Dermis blood vessel endothelial cell (primary cell): ENCODE results near the gene PKD1L1. TPM values are rescaled to one million over a fixed set of nuclear protein-coding genes. Genes with fewer than 3 reads are reported as not detected.
"Not testable (repeated sequence)": the region's sequence is repeated elsewhere in the genome, so short reads cannot be mapped to it uniquely, and the experiment has no call there.

Experiments
- DNase-seq: peaks from one replicate; pipeline ENCODE4 v3.0.0; 2010
- total RNA-seq: library from RNA; depleted of rRNA; stranded (reverse); fragments of >200 nt; gene quantifications from 2 replicates; pipeline ENCODE4 v1.2.3, GENCODE V29; 2014

PKD1L1 gene
- total RNA-seq, 1 donor from 2014 or later = 21.4 TPM

DNA sequence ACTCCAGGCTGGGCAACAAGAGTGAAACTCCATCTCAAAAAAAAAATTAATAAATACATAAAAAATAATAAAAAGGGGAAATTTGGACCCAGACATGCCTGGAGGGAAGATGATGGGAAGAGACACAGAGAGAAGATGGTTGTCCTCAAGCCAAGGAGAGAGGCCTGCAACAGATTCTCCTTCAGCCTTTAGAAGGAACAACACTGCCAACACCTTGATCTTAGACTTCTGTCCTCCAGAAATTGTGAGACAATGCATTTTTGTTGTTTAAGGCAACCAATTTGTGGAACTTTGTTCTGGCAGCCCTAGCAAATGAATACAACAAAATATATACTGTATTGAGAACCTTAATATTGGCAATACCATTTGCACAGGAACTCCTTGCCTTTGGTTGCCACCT is 186.1 kb downstream of the PKD1L1 start:
- no peak for DNase-seq

DNA sequence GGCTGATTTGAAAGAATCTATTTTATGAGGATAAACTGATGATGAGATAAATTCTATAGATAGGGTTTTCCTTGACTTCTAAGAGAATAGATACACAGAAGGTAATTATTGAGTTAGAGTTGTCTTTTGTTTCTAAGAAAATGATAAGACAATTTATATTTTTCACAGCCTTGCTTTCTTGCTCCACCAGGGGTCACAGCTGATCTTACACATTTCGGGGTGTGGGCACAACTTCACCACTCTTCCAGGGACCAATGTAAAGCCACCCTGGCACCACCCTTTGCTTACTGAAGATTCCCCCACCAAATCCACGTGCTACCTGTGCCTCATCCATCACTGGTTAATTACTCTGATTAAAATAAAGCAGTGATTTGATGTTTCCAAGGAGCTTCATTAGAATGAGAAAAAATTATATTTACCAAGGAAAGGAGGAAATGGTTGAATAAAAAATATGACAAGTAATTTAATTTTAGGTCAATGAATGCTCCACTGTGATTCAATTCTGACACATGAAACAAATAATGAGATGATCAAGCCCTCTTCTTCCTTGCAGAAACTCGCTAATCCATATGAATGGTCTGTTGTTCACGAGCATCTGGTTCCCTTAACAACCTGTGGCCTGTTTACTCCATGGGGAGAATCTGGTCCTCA is 189.1 kb downstream of the PKD1L1 start:
- peak; percentile 21 for DNase-seq

DNA sequence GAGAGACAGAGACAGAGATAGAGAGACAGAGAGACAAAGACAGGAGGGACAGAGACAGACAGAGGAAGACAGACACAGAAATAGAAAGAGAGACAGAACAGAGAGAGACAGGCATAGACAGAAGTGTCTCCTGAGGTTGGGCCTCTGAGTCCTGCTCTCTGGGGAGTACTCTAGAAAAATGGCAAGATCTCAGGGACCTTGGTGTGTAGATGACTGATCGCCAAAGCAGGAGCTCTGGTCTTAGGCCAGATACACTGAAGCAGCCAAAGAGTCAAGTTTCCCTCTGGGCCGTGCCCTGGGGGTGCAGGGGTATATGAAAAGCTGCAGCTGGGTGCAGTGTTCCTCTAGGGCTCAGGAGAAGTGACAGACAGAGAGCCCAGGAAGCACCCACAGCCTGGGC is 189.7 kb downstream of the PKD1L1 start:
- no peak for DNase-seq

DNA sequence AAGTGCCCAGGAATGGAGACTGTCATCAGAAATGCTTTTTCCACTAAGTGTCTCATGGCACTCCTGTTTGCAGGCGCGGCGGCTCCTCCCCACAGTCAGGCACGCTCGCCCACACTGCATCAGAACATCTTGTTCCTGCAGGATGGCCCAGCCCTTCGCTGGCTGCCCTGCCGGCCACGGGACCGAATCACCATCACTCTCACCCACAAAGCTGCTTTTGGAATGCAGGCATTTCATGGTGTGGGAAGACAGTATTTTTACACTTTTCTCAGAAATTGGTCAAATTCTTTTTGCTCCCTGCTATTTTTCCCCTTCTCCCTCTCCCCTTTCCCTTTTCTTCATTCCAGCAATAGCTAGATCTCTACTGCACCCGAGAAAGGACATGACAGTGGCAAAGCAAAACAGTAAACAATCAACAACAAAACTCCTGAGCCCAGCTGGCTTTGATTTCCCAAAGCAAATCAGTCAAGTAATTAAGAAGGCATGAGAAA is 190.3 kb downstream of the PKD1L1 start:
- DNase-seq = no peak

DNA sequence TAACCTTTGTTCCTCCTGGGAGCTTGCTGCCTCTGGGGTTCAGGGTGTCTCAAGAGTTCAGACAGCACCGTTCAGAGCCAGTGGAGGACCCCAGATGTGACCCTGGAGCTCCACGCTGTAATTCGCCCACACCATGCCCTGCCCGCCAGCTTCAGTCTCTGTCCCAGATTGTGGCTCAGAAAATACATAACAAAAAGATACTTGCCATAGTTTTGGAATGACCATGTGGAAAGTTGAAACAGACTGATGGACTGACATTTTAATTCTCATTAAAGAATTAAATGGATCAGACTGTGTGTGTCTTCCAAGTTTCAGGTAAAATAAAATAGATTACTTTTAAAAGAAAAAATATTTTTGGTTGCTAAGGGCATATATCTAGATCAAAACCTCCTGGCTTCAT is 191.6 kb downstream of the PKD1L1 start:
- no peak for DNase-seq

DNA sequence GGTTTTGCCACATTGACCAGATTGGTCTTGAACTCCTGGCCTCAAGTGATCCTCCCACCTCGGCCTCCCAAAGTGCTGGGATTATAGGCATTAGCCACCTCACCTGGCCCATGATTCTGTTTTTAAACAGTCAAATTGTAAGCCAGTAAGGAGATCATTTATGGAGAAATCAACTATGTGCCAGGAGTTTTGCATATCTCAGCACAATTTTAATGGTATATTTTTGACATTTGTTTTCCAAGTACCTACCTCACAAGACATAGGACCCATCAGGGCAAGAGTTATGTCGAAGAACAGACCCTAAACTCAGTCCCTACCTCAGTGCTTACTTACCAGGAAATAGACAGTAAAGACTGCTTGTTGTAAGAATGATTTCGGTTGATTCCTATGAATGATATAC is 193.0 kb downstream of the PKD1L1 start:
- no peak for DNase-seq

DNA sequence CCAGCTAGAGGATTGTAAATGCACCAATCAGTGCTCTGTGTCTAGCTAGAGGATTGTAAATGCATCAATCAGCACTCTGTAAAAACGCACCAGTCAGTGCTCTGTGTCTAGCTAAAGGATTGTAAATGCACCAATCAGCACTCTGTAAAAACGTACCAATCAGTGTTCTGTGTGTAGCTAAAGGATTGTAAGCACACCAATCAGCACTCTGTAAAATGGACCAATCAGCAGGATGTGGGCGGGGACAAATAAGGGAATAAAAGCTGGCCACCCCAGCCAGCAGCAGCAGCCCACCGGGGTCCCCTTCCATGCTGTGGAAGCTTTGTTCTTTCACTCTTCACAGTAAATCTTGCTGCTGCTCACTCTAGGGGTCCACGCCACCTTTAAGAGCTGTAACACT is 196.5 kb downstream of the PKD1L1 start:
- DNase-seq = not testable (repeated sequence)

DNA sequence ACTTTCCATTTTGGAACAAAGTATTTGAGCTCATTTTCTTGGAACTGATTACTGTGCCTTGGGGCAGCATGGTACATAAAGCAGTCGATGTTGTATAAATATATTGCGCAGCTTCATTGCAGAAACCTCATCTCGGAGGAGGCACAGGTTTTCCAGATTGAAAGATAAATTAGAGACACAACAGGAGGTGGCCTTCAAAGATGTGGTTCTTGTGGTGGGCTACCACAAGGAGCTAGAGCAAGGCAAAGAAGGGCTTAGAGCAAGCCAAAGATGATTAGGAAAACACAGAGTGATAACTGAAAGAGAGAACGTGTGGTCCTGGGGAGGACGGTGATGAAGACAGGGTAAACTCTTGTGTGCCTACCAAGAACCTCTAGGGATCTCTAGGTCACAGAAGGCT is 197.2 kb downstream of the PKD1L1 start:
- no peak for DNase-seq

DNA sequence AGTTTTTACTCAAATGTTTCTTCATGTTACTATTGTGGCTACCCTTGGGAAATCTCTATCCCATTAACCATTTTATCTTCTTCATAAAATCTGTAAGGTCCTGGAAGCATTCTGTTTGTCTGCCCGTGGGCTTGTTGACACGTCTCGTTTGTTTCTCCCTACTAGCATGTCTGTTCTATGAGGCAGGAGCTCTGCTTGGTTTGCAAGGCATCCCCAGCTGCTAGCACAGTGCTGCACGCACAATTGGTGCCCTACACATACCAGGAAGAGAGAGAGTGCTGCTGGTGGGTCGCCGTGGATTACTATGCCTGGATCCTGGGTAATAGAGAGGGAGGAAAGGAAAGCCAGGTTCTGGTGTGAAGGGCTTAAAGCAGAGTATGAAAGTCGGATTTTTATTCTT is 200.2 kb downstream of the PKD1L1 start:
- no peak for DNase-seq

DNA sequence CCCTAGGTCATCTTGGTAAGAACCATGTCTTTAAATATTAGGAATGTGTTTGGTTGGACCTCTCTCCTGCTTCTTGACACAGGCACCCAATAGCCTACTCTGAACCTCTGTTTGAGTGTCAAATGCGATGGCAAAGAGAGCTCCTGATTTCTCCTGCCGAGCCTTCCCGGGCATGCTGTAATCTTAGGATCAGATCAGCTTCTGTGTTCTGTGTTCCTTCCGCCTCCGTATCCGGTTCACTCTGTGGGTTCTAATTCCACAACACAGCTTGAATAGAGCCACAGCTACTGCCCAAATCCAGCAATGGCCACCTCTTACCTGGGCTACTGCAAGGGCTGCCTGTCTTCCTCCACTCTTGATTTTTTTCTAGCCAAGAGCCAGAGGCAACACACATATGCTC is 201.1 kb downstream of the PKD1L1 start:
- no peak for DNase-seq

DNA sequence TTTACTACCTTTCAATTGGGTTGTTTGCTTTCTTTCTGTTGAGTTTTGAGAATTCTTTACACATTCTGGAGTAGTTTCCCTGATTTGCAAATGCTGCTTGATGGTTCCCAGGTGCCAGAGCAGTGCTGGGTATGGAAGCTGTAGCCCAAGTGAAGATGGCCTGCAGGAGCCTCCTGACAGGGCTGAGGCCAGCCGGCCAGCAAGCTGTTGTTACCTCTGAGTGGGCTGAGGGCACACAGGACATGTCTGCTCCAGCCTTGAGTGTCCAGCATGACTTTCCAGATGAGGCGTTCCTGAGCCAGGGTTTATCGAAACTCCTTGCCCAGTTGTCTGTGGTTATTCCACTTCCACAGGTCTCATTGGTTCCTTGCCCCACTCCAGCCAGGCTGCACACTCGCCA is 201.8 kb downstream of the PKD1L1 start:
- no peak for DNase-seq

DNA sequence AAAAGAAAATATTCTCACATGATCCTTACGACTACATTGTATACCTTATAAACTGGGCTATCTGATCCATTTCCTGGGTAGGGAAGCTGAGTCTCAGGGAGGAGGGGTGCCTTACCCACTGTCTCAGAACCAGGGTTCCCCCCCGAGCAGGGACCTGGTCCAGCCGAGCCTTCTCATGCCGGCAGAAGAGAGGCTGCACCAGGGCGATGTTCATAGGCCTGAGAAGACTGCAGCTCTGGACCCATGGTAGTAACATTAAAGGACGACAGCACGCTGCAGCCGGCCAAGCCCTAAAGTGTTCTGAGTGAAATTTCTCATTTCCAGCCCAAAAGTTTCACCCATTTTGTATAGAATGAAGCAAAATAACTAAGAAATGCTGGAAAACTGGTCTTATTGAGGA is 203.4 kb downstream of the PKD1L1 start:
- DNase-seq = no peak

DNA sequence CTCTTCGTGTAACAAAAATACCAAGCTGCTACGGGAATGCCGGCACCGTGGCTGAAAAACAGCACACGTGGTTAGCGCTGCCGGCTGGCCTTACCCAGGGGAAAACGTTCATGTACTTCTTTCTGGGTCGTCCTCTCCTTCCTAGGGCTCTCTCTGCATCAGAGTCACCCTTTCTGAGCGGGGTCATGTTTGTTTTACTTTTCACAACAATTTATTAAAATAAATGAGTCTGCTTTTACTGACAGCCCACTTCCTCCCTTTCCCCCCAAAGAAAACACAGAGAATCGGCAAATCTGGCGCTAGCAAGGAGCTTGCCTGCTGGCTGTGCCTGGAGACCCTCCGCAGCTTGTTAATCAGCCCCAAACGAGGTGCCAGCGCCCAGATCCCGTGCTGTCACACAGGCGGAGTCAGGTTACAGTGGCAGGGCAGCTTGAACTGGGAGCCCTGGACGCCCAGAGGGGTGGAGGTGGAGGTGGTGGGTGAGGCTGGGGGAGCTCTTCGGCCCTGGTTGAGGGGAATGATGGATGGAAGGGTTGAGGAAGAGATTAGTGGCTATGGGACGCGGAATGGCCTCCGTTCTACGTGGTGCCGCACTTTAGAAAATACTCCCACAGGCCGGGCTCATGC is 204.2 kb downstream of the PKD1L1 start:
- peak; percentile 28 for DNase-seq

DNA sequence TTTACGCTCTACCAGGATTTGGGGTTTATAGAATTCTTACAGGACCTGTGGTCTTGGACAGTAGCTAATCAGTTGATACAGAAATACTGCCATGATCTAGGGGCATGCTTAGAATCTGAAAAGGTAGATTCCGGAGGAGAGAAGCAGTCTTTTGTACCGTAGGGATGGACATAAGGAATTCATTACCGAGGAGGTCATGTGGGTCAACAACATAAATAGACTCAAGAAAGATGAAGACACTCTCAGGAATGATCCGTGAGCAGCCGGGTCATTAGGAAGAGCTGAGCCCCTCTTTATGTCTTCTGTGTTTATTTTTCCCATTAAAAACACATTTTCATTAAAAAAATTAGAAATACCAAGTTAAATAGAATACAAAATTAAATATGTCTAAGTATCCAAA is 206.3 kb downstream of the PKD1L1 start:
- no peak for DNase-seq

DNA sequence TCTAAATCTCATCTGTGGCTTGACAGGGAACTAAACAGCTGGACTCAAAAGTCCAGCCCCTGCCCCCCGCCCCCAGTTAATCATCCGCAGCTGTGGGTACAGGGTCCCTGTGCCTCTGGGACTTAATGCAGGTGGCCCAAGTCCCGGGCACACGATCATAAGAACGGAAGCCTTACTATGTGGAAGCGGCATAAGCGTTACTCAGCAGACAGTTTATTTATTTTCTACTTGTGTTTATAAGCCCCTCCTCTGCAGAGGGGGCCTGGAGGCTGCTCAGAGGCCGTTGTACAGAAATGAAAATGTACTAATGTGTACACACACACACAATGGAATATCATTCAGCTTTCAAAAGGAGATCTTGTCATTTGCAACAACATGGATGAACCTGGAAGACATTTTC is 208.4 kb downstream of the PKD1L1 start:
- no peak for DNase-seq

DNA sequence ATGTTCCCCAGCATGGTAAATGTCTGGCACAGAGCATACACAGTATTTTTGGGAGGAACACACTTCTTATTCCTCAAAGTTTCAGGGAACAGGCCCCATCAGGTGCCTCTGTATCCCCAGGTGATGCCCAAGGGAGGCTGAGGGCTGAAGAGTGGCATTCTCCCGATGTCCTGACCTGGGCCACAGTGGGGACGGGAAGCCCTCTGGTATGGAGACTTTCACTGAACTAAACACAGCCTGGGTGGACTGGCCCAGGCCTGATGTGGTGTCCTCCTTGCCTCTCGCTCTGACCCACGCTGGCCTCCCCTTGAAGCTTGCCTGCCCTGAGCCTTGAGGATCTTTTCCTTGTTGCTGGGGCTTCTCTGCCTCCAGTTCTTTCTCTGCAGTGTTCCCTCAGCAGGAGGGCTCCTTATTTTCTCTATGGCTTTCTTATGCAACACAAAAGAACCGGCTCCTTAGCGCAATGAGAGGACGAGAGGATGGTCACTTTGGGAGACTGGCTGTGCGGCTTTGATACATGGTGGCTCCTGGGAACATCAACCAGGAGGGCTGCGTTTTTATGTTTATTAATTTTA is 208.9 kb downstream of the PKD1L1 start:
- no peak for DNase-seq

DNA sequence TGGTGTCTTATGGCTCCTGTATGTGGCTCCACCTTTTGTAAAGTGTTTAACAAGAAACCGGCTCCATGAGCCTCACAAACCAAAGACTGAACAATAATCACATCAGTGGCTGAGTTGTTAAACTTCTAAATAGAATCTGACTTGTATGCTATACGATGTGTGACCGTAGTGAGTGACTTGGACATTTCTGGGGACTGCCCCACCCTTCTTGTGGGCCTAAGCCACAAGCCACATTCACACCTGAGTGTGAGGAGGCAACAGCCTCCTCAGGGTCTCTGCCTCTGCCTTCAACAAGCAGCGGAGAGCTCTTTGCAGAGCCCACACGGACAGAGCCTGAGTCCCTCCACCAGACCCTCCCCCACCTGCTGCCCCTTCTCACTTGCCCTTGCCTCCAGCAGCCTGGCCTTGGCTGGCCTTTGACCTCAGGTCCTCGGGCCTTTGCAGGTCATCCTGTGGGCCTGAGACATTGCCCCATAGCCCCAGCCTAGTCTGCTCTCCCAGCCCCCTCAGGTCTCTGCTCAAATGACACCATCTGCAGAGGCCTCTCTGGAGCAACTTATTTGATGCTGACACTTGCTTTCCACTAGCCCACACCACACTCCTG is 209.6 kb downstream of the PKD1L1 start:
- DNase-seq = no peak

DNA sequence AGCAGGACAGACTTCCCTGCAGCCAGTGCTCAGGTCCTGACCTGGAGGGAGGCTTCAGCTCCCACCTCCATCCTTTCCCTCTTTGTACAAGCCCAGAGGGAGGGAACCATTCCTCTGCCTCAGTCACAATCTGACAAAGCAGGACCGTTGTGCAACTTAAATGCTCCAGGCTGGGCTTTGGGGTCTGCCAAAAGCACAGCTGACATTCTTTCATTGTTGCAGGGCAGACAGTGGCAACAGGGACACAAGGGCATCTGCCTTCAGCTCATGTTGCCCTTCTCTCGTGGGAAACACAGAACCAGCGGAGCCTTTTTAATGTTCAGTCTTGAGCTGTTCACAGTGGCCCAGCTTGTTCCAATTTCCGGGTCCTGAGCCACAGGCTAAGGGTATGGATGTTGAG is 210.7 kb downstream of the PKD1L1 start:
- no peak for DNase-seq

DNA sequence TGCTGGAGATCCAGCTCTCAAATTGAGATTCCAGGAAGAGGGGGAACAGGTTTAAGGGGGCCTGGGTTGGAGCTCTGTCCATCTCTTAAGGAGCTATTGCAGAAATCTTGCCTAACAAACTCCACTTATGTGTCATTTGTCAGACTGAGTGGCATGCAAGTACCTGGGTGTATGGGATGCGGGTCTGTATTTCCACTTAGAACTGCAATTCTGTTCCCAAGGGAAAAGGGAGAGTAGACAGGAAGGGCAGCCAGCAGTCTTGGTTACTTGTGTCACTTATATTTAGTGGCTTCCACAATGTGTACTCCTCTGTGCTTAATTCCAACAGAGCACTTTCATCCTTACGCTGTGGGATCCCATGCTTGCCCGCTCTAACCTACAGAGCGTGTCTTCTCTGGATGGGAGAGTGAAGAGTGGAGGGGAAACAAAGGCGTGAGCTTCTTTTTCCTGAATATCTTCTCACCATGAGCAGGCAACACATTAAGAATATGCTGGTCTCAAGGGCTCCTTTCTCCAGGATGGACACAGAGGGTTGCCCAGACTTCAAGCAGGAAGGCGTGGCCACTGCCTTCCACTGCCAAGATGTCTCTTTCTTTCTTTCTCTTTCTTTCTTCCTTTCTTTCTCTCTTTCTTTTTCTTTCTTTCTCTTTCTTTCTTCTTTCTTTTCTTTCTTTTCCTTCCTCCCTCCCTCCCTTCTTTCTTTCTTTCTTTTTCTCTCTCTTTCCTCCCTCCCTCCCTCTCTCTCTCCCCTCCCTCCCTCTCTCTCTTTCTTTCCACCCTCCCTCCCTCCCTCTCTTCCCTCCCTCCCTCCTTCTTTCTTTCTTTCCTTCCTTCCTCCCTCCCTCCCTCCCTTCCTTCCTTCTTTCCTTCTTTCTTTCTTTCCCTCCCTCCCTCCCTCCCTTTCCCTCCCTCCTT is 212.6 kb downstream of the PKD1L1 start:
- DNase-seq = no peak

DNA sequence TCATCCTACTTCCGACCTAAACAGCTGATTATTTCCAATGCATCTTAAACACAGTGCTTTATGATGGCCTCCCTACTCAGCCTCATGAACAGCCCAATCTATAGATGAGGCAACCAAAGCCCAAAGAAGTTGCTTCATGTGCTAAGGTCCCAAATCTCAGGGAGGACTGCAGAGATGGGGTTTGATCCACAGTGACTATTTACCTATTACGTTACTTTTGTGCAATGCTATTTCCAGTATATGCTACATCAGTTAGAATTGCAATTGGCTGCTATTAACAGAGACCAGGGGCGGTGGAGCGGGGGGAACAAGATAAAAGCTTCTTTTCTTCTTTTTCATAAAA is 213.3 kb downstream of the PKD1L1 start:
- no peak for DNase-seq

DNA sequence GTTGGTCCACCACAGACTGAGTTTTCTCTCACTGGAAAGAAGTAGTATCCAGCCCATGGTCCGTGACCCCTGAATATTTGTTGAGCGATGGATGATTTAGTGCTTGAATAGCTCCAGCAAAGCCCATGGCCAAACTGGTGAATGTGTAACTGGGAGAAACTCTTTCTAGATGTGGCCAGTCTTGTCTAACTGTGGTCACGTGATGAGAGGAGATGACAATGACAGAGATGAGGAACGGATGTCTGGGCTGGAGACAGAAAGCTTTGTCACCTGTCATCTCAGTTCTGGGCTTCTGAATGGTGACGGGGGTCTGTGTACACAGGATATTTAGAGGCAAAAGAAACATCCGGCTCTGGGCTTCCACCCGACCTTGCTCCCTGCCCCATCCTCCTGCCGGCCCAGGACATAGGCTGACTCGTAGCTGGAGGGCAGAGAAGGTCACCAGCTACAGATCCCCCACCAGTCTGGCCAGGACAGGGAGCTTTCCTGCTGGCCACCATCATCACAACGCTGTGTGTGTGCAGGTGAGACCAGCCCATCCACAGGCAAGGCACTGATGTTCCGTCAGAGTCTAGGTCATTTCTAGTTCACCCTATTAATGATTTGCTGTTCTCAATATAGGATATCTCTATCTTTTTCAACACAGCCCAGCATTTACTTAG is 213.8 kb downstream of the PKD1L1 start:
- DNase-seq = no peak

DNA sequence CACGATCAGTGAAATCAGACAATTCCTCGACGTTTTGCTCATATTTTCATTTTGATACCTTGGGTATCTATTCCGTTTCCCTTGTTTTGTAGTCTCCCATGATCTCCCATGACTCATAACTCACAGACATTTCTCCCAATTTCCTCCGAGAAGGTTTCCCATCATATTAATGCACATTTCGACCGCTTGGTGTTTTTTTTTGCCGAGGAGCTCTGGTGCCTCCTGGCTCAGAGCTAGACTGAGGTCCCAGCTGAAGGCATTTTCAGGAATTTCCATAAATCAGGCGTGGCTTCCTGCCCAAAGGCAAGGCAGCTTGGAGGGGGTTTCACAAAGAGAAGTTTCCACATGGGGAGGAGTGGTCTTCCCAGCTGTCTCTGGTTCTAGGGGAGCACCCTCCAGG is 218.1 kb downstream of the PKD1L1 start:
- no peak for DNase-seq
